Loucy (cell line): Measurements from ENCODE around the gene NSD2.

Source experiments
- H2AFZ ChIP-seq: fragments of 200-600 bp; sonication (generic); 2 replicates; pipeline ENCODE4 v1.6.0; 2016; ENCODE audit warnings: antibody characterized with exemption, mild to moderate bottlenecking, low read length, moderate library complexity
- H3F3A ChIP-seq: fragments of 200-600 bp; 2 replicates; pipeline ENCODE4 v1.6.0; 2016; ENCODE audit warnings: antibody characterized with exemption, low read depth, mild to moderate bottlenecking
- H3K27me3 ChIP-seq: fragments of 200-600 bp; sonication (generic); 2 replicates; pipeline ENCODE4 v1.6.1; 2014; ENCODE audit warnings: low read length, mild to moderate bottlenecking; ENCODE audit not compliant: insufficient read depth, poor library complexity, severe bottlenecking
- H3K36me3 ChIP-seq: fragments of 200-600 bp; sonication (generic); 2 replicates; pipeline ENCODE4 v1.6.1; 2016; ENCODE audit warnings: low read length; ENCODE audit not compliant: insufficient read depth
- H3K4me1 ChIP-seq: fragments of 200-600 bp; sonication (generic); 2 replicates; pipeline ENCODE4 v1.5.1; 2014; ENCODE audit warnings: low read length, mild to moderate bottlenecking; ENCODE audit not compliant: insufficient read depth, poor library complexity, severe bottlenecking
- H3K4me2 ChIP-seq: fragments of 200-600 bp; sonication (generic); 2 replicates; pipeline ENCODE4 v1.6.0; 2014; ENCODE audit warnings: antibody characterized with exemption, low read length, low read depth, mild to moderate bottlenecking; ENCODE audit not compliant: poor library complexity, severe bottlenecking
- H3K4me3 ChIP-seq: fragments of 200-600 bp; sonication (generic); 2 replicates; pipeline ENCODE4 v1.5.1; 2014; ENCODE audit warnings: low read length, mild to moderate bottlenecking, mixed read lengths; ENCODE audit not compliant: poor library complexity, severe bottlenecking
- H3K79me2 ChIP-seq: fragments of 200-600 bp; sonication (generic); 2 replicates; pipeline ENCODE4 v1.6.1; 2014; ENCODE audit warnings: low read length; ENCODE audit not compliant: insufficient read depth
- H3K9ac ChIP-seq: fragments of 200-600 bp; sonication (generic); 2 replicates; pipeline ENCODE4 v1.6.0; 2014; ENCODE audit warnings: mild to moderate bottlenecking, low read depth, low read length, moderate library complexity; ENCODE audit not compliant: poor library complexity, severe bottlenecking
- H3K9me2 ChIP-seq: fragments of 200-600 bp; sonication (generic); replicated peaks from 2 replicates; pipeline ENCODE4 v1.6.1; 2016; ENCODE audit warnings: low read depth, low read length, mixed read lengths
- H3K9me3 ChIP-seq: fragments of 200-600 bp; sonication (generic); 2 replicates; pipeline ENCODE4 v1.6.1; 2014; ENCODE audit warnings: mild to moderate bottlenecking, antibody characterized with exemption, low read length, low read depth; ENCODE audit not compliant: insufficient read depth
- H4K20me1 ChIP-seq: fragments of 200-600 bp; sonication (generic); 2 replicates; pipeline ENCODE4 v1.6.0; 2014; ENCODE audit warnings: antibody characterized with exemption, low read length, mild to moderate bottlenecking; ENCODE audit not compliant: insufficient read depth, poor library complexity, severe bottlenecking
- CTCF ChIP-seq: fragments of 200-600 bp; sonication (generic); conservative IDR thresholded peaks from 2 replicates; pipeline ENCODE4 v1.5.1; 2014; ENCODE audit warnings: mild to moderate bottlenecking, antibody characterized with exemption, low read length
- EZH2phosphoT487 ChIP-seq: fragments of 200-600 bp; IDR thresholded peaks from 2 replicates; pipeline ENCODE4 v1.6.1; 2018; ENCODE audit warnings: antibody characterized with exemption, mild to moderate bottlenecking, moderate library complexity, borderline replicate concordance

Gene NSD2

GRCh38 chr4:1952719-1953118 is 81.5 kb downstream of the NSD2 start:
- Histone ChIP-seq H3K9me3 (no peaks in the 10 kb centered on the region), H3F3A (no peaks in the 10 kb centered on the region), H3K4me2 (no peak overlapping the region), H4K20me1 (no peaks in the 10 kb centered on the region), H2AFZ (no peak overlapping the region), H3K9me2 (no peaks in the 10 kb centered on the region), H3K36me3 (peaks cover 94% of the 10 kb centered on the region; the same call in 1 of the 2 replicates), H3K4me1 (no peaks in the 10 kb centered on the region), H3K4me3 (no peak overlapping the region), H3K27me3 (no peaks in the 10 kb centered on the region), H3K79me2 (no peaks in the 10 kb centered on the region), H3K9ac (no peak overlapping the region)
- no peak for TF ChIP-seq CTCF
- TF ChIP-seq EZH2phosphoT487: no peak

- Histone ChIP-seq H3K36me3 (peaks cover 95% of the 10 kb centered on the region; the same call in 1 of the 2 replicates), H3K4me1 (no peaks in the 10 kb centered on the region), H2AFZ (no peak overlapping the region), H3K4me2 (no peak overlapping the region), H3K27me3 (no peaks in the 10 kb centered on the region), H3K9me2 (no peaks in the 10 kb centered on the region), H3K9me3 (no peaks in the 10 kb centered on the region), H3K79me2 (no peaks in the 10 kb centered on the region), H3F3A (no peaks in the 10 kb centered on the region), H3K9ac (no peak overlapping the region), H3K4me3 (no peak overlapping the region), H4K20me1 (no peaks in the 10 kb centered on the region)
- TF ChIP-seq CTCF (no peak), EZH2phosphoT487 (no peak)
These were observed 82.1 kb downstream of the NSD2 start for GRCh38 chr4:1953335-1953734.

GRCh38 chr4:1956631-1957030 is 85.4 kb downstream of the NSD2 start:
- H3K79me2 ChIP-seq: no peaks in the 10 kb centered on the region
- no peaks in the 10 kb centered on the region for H4K20me1 ChIP-seq
- no peak for TF ChIP-seq EZH2phosphoT487
- TF ChIP-seq CTCF: no peak

More at GRCh38 chr4:1956631-1957030, 85.4 kb downstream of the NSD2 start:
- no peaks in the 10 kb centered on the region for H3K27me3 ChIP-seq
- H3K4me3 ChIP-seq: no peak overlapping the region
- H3K9me2 ChIP-seq: no peaks in the 10 kb centered on the region
- no peak overlapping the region for H3K9ac ChIP-seq
- H3K9me3 ChIP-seq: no peaks in the 10 kb centered on the region
- H2AFZ ChIP-seq: no peak overlapping the region
- no peaks in the 10 kb centered on the region for H3F3A ChIP-seq
- no peaks in the 10 kb centered on the region for H3K4me1 ChIP-seq
- H3K4me2 ChIP-seq: no peak overlapping the region
- H3K36me3 ChIP-seq: peaks cover 97% of the 10 kb centered on the region
